Transverse colon (tissue), 3 donors: Measurements from ENCODE around the gene GOLGA8S.
"Not testable (repeated sequence)": the region's sequence is repeated elsewhere in the genome, so short reads cannot be mapped to it uniquely, and the experiment has no call there.

ENCODE experiments used
- CTCF ChIP-seq, 5 experiments: fragments of 200-600 bp in 3 of 5; fragments of 450-650 bp in 2 of 5; sonication (generic) in 3 of 5; IDR thresholded peaks; 1 replicate in 2 of 5; 2 replicates in 3 of 5; pipeline ENCODE4 v1.5.1; 2016 to 2017; ENCODE audit warnings: antibody characterized with exemption in 5 of 5, inconsistent platforms in 3 of 5, mild to moderate bottlenecking in 2 of 5, moderate library complexity in 1 of 5
- EP300 ChIP-seq: sonication (generic); formaldehyde crosslinking; IDR thresholded peaks from one replicate; pipeline ENCODE4 v1.6.1; 2017; ENCODE audit warnings: antibody characterized with exemption, low read depth
- POLR2A ChIP-seq: fragments of 450-650 bp; IDR thresholded peaks from one replicate; pipeline ENCODE4 v1.6.1; 2016; ENCODE audit warnings: antibody characterized with exemption, mild to moderate bottlenecking, moderate library complexity

GRCh38 chr15:23304805-23305204 is 49.7 kb upstream of the GOLGA8S start:
- TF ChIP-seq POLR2A; CTCF (IDR thresholded peaks at IDR 0.05); EP300: not testable (repeated sequence)
